Measurements from ENCODE around the gene FOS. TPM values are rescaled to one million over a fixed set of nuclear protein-coding genes. Genes with fewer than 3 reads are reported as not detected.

Gene FOS
- total and polyA plus RNA-seq, 2 of the 13 experiments (the other 11 are each of a cell fraction or from before 2014, with no cell fraction given), result 15.9 to 24.2 TPM

DNA sequence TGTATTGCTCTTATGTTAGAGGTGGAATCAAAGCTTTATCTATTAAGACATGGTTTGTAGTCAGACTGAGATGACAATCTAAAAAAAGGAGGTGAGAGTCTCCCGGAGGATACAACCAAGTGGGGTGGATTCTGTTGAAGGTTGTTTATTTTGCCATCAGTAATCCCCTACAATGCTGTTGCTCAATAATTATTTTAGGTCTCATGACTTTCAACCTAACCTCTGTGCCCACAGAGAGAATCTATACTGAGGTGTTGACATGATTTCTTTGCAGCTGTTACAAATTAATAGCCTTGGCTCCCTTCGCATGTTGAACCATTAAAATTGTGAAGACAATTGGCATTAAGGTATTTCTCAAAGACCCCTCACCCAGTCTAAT, 28.7 kb upstream of the FOS start:
- intact Hi-C loops (cut with micrococcal nuclease; ENCODE audit: unreplicated experiment) (no loop called here), in situ Hi-C loops (cut with HindIII; ENCODE audit: extremely low pct_ligation_motif_present, low pct_unique_long_range_greater_than_20kb) (no loop called here)
- Histone ChIP-seq H4K20me1 (ENCODE audit: insufficient read depth, low read length) (no peaks in the 10 kb centered on the region), H3K79me2 (ENCODE audit: insufficient read depth, low read length) (no peaks in the 10 kb centered on the region), H2AFZ (ENCODE audit: low read length) (no peak overlapping the region), H3K36me3 (replicated peaks in 1 of 2; ENCODE audit: control insufficient read depth in 1 of 2, insufficient read depth in 2 of 2, low read length in 2 of 2) (no peaks in the 10 kb centered on the region), H3K9me3 (ENCODE audit: low read length) (no peaks in the 10 kb centered on the region), H3K9ac (ENCODE audit: insufficient read depth, low read depth, low read length) (no peak overlapping the region), H3K27ac (ENCODE audit: extremely low read length, insufficient read depth, low read length) (no peak overlapping the region), H3K4me3 (replicated peaks in 1 of 3; ENCODE audit: insufficient read depth in 1 of 3, low read depth in 2 of 3, low read length in 3 of 3) (no peak overlapping the region), H3K27me3 (ENCODE audit: control insufficient read depth in 1 of 2, insufficient read depth in 2 of 2, low read length in 2 of 2) (peaks cover 0 to 22% of the 10 kb centered on the region in 2 experiments; a peak in 3 of 5 replicates), H3K4me2 (ENCODE audit: low read depth, low read length) (no peak overlapping the region; the same call in 1 of the 2 replicates), H3K4me1 (ENCODE audit: insufficient read depth, low read length) (peaks cover 53% of the 10 kb centered on the region)
- no peak for FAIRE-seq
- TF ChIP-seq HNRNPH1 (optimal IDR thresholded peaks at IDR 0.05; ENCODE audit: low read depth, low read length) (no peak), ZNF337 (CRISPR knock-in tag; IDR thresholded peaks at IDR 0.05; ENCODE audit: borderline replicate concordance, low read depth) (no peak), ZBTB3 (CRISPR knock-in tag; IDR thresholded peaks at IDR 0.05; ENCODE audit: borderline replicate concordance, low read depth) (no peak), ZSCAN31 (CRISPR knock-in tag; IDR thresholded peaks at IDR 0.05; ENCODE audit: low read depth) (no peak), HNRNPK (IDR thresholded peaks at IDR 0.05; ENCODE audit: low read depth, low read length, poor library complexity, severe bottlenecking) (no peak), KDM3A (CRISPR knock-in tag; IDR thresholded peaks at IDR 0.05; ENCODE audit: low read depth) (no peak), ZNF451 (CRISPR knock-in tag; IDR thresholded peaks at IDR 0.05) (no peak), HMG20B (CRISPR knock-in tag; conservative IDR thresholded peaks at IDR 0.05) (no peak), RARG (CRISPR knock-in tag; IDR thresholded peaks at IDR 0.05; ENCODE audit: low read depth) (no peak), YEATS4 (CRISPR knock-in tag; IDR thresholded peaks at IDR 0.05; ENCODE audit: borderline replicate concordance) (no peak), SRF (IDR thresholded peaks at IDR 0.05; ENCODE audit: low read depth, low read length) (no peak), ZNF558 (CRISPR knock-in tag; IDR thresholded peaks at IDR 0.05; ENCODE audit: borderline replicate concordance) (no peak), HHEX (CRISPR knock-in tag; IDR thresholded peaks at IDR 0.05) (no peak), NFYC (CRISPR knock-in tag; IDR thresholded peaks at IDR 0.05) (no peak), ZNF839 (CRISPR knock-in tag; IDR thresholded peaks at IDR 0.05; ENCODE audit: borderline replicate concordance) (no peak), ZNF792 (CRISPR knock-in tag; IDR thresholded peaks at IDR 0.05) (no peak), NAIF1 (CRISPR knock-in tag; IDR thresholded peaks at IDR 0.05; ENCODE audit: borderline replicate concordance) (no peak)
- TF ChIP-seq, protein P1, sequence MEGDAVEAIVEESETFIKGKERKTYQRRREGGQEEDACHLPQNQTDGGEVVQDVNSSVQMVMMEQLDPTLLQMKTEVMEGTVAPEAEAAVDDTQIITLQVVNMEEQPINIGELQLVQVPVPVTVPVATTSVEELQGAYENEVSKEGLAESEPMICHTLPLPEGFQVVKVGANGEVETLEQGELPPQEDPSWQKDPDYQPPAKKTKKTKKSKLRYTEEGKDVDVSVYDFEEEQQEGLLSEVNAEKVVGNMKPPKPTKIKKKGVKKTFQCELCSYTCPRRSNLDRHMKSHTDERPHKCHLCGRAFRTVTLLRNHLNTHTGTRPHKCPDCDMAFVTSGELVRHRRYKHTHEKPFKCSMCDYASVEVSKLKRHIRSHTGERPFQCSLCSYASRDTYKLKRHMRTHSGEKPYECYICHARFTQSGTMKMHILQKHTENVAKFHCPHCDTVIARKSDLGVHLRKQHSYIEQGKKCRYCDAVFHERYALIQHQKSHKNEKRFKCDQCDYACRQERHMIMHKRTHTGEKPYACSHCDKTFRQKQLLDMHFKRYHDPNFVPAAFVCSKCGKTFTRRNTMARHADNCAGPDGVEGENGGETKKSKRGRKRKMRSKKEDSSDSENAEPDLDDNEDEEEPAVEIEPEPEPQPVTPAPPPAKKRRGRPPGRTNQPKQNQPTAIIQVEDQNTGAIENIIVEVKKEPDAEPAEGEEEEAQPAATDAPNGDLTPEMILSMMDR (CRISPR knock-in tag; IDR thresholded peaks at IDR 0.05), result no peak
- TF ChIP-seq, protein P2, sequence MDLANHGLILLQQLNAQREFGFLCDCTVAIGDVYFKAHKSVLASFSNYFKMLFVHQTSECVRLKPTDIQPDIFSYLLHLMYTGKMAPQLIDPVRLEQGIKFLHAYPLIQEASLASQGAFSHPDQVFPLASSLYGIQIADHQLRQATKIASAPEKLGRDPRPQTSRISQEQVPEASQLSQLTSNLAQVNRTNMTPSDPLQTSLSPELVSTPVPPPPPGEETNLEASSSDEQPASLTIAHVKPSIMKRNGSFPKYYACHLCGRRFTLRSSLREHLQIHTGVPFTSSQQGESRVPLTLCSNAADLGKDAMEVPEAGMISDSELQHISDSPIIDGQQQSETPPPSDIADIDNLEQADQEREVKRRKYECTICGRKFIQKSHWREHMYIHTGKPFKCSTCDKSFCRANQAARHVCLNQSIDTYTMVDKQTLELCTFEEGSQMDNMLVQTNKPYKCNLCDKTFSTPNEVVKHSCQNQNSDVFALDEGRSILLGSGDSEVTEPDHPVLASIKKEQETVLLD (CRISPR knock-in tag; IDR thresholded peaks at IDR 0.05; ENCODE audit: low read depth), result no peak
- TF ChIP-seq, protein P3, sequence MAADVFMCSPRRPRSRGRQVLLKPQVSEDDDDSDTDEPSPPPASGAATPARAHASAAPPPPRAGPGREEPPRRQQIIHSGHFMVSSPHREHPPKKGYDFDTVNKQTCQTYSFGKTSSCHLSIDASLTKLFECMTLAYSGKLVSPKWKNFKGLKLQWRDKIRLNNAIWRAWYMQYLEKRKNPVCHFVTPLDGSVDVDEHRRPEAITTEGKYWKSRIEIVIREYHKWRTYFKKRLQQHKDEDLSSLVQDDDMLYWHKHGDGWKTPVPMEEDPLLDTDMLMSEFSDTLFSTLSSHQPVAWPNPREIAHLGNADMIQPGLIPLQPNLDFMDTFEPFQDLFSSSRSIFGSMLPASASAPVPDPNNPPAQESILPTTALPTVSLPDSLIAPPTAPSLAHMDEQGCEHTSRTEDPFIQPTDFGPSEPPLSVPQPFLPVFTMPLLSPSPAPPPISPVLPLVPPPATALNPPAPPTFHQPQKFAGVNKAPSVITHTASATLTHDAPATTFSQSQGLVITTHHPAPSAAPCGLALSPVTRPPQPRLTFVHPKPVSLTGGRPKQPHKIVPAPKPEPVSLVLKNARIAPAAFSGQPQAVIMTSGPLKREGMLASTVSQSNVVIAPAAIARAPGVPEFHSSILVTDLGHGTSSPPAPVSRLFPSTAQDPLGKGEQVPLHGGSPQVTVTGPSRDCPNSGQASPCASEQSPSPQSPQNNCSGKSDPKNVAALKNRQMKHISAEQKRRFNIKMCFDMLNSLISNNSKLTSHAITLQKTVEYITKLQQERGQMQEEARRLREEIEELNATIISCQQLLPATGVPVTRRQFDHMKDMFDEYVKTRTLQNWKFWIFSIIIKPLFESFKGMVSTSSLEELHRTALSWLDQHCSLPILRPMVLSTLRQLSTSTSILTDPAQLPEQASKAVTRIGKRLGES (CRISPR knock-in tag; IDR thresholded peaks at IDR 0.05; ENCODE audit: borderline replicate concordance), result no peak
- ATAC-seq, result no peak
- no TSS peak for BruUV-seq (replicated peaks)
- no peak for DNase-seq (ENCODE audit: low spot score)
- ChIA-PET CTCF (ENCODE audit: low intra/inter-chr PET ratio, low total read pairs) (no interaction called here), POLR2A (no interaction called here)
- WGBS (ENCODE audit: low lambda C conversion rate), result 2% methylated on average over 2 of the region's 2 CpGs
